HepG2 (cell line): Measurements from ENCODE around the gene CD4. TPM values are rescaled to one million over a fixed set of nuclear protein-coding genes. Genes with fewer than 3 reads are reported as not detected.

Experiments used
- ERF ChIP-seq: IDR thresholded peaks from 2 replicates; pipeline ENCODE4 v1.6.1; 2018; ENCODE audit warnings: missing biosample characterization, missing genetic modification reagents
- GATA4 ChIP-seq: sonication (generic); IDR thresholded peaks from 2 replicates; pipeline ENCODE4 v1.6.1; 2016; ENCODE audit warnings: antibody characterized with exemption, low read depth, borderline replicate concordance
- KAT7 ChIP-seq: IDR thresholded peaks from 2 replicates; pipeline ENCODE4 v1.6.1; 2018; ENCODE audit warnings: borderline replicate concordance, missing compliant biosample characterization
- MAF1 ChIP-seq: sonication (generic); formaldehyde crosslinking; IDR thresholded peaks from 2 replicates; pipeline ENCODE4 v1.5.0; 2020; ENCODE audit warnings: missing genetic modification reagents, borderline replicate concordance
- MIER3 ChIP-seq: IDR thresholded peaks from 2 replicates; pipeline ENCODE4 v1.6.1; 2016; ENCODE audit warnings: missing compliant biosample characterization, borderline replicate concordance
- NAIF1 ChIP-seq: sonication (generic); formaldehyde crosslinking; IDR thresholded peaks from 2 replicates; pipeline ENCODE4 v1.5.0; 2020; ENCODE audit warnings: mild to moderate bottlenecking, missing genetic modification reagents, borderline replicate concordance
- NONO ChIP-seq, 2 experiments: fragments of 450-650 bp in 1 of 2; sonication (generic) in 1 of 2; formaldehyde crosslinking in 1 of 2; IDR thresholded peaks in 1 of 2; conservative IDR thresholded peaks in 1 of 2; 2 replicates each; pipeline versions ENCODE4 v1.6.1 to v1.8.0; 2017 to 2022; ENCODE audit warnings: mild to moderate bottlenecking in 1 of 2, missing genetic modification reagents in 1 of 2, moderate library complexity in 1 of 2
- RBFOX2 ChIP-seq: fragments of 200-400 bp; formaldehyde crosslinking; IDR thresholded peaks from 2 replicates; pipeline ENCODE4 v1.6.1; 2017; ENCODE audit warnings: low read depth, mild to moderate bottlenecking, low read length
- TBX3 ChIP-seq: fragments of 450-650 bp; IDR thresholded peaks from 2 replicates; pipeline ENCODE4 v1.6.1; 2017; ENCODE audit warnings: antibody characterized with exemption, mild to moderate bottlenecking, inconsistent platforms, borderline replicate concordance
- TGIF2 ChIP-seq: IDR thresholded peaks from 2 replicates; pipeline ENCODE4 v1.6.1; 2016; ENCODE audit warnings: control low read depth, missing compliant biosample characterization
- ZC3H13 ChIP-seq: sonication (generic); formaldehyde crosslinking; IDR thresholded peaks from 2 replicates; pipeline ENCODE4 v1.8.1; 2023; ENCODE audit warnings: mild to moderate bottlenecking, missing genetic modification reagents, moderate library complexity
- ZNF180 ChIP-seq: sonication (generic); formaldehyde crosslinking; IDR thresholded peaks from 2 replicates; pipeline ENCODE4 v1.4.0; 2020; ENCODE audit warnings: low read depth, missing genetic modification reagents, borderline replicate concordance
- ZNF296 ChIP-seq: sonication (generic); formaldehyde crosslinking; conservative IDR thresholded peaks from 2 replicates; pipeline ENCODE4 v1.5.0; 2020; ENCODE audit warnings: mild to moderate bottlenecking, missing genetic modification reagents
- ZNF331 ChIP-seq: sonication (generic); formaldehyde crosslinking; IDR thresholded peaks from 2 replicates; pipeline ENCODE4 v1.4.0; 2020; ENCODE audit warnings: missing genetic modification reagents
- ZNF383 ChIP-seq: sonication (generic); formaldehyde crosslinking; IDR thresholded peaks from 2 replicates; pipeline ENCODE4 v1.4.0; 2020; ENCODE audit warnings: missing genetic modification reagents, mild to moderate bottlenecking, borderline replicate concordance
- polyA plus RNA-seq, 8 experiments: library from polyadenylated mRNA; depleted of rRNA in 3 of 8; stranded (reverse) in 7 of 8; unstranded in 1 of 8; fragments of >200 nt; fragmentation: Illumina TruSeq in 4 of 8; extraction: Trizol in 4 of 8; gene quantifications; 2 replicates each; pipeline versions ENCODE4 v1.2.1 to v1.2.3, GENCODE V29; 2011 to 2016; ENCODE audit warnings: low read depth in 4 of 8, missing spikeins in 1 of 8, mixed read lengths in 1 of 8; ENCODE audit not compliant: insufficient read depth in 1 of 8
- total RNA-seq, 5 experiments: library from RNA; depleted of rRNA; stranded (reverse); fragments of >200 nt; fragmentation: Illumina TruSeq; extraction: Trizol; gene quantifications; 2 replicates each; pipeline ENCODE4 v1.2.3, GENCODE V29; 2016; ENCODE audit warnings: low read depth in 1 of 5
- TF ChIP-seq, protein P1 (sequence below): IDR thresholded peaks from 2 replicates; pipeline ENCODE4 v1.6.1; 2016; ENCODE audit warnings: low read depth, control low read depth
- TF ChIP-seq, protein P2 (sequence below): sonication (generic); formaldehyde crosslinking; IDR thresholded peaks from 2 replicates; pipeline ENCODE4 v1.4.0; 2020; ENCODE audit warnings: missing genetic modification reagents
- TF ChIP-seq, protein P3 (sequence below): sonication (generic); formaldehyde crosslinking; IDR thresholded peaks from 2 replicates; pipeline ENCODE4 v1.5.0; 2020; ENCODE audit warnings: mild to moderate bottlenecking, missing genetic modification reagents
- TF ChIP-seq, protein P4 (sequence below): sonication (generic); formaldehyde crosslinking; IDR thresholded peaks from 2 replicates; pipeline ENCODE4 v1.4.0; 2020; ENCODE audit warnings: missing genetic modification reagents, borderline replicate concordance
- TF ChIP-seq, protein P5 (sequence below): sonication (generic); formaldehyde crosslinking; IDR thresholded peaks from 2 replicates; pipeline ENCODE4 v1.4.0; 2020; ENCODE audit warnings: mild to moderate bottlenecking, missing genetic modification reagents
- TF ChIP-seq, protein P6 (sequence below): IDR thresholded peaks from 2 replicates; pipeline ENCODE4 v1.6.1; 2016; ENCODE audit warnings: missing genetic modification reagents, missing compliant biosample characterization

The CD4 gene
- total and polyA plus RNA-seq, 2 of the 13 experiments (the other 11 are each of a cell fraction or from before 2014, with no cell fraction given) = 0.07 to 0.95 TPM

DNA sequence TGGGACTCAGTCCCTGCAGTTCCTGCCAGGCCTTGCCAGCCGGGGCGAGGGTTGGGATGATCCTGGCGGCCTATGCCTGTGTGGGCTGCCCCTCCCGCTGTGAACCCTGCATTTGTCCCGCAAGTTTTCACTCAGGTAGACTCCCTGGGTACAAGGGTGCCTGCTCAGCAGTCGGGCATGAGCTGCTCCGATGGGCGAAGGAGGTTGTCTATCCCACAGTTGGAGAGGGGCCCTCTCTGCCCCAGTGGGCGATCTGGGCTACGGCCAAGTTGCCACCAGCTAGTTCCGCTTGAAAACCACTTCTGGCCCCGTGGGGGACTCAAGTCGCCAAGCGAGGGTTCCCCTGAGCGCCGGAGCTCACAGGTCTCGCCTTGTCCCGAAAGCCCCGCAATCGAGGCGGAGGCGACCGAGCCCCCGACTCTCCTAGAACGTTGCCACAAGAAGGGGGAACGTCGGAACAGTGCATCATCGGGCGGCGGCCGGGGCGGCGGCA lies 77.6 kb downstream of the CD4 start (continued):
- no peak for TF ChIP-seq NAIF1
- TF ChIP-seq TGIF2 (CRISPR knock-in tag) = no peak
- TF ChIP-seq, protein P1, sequence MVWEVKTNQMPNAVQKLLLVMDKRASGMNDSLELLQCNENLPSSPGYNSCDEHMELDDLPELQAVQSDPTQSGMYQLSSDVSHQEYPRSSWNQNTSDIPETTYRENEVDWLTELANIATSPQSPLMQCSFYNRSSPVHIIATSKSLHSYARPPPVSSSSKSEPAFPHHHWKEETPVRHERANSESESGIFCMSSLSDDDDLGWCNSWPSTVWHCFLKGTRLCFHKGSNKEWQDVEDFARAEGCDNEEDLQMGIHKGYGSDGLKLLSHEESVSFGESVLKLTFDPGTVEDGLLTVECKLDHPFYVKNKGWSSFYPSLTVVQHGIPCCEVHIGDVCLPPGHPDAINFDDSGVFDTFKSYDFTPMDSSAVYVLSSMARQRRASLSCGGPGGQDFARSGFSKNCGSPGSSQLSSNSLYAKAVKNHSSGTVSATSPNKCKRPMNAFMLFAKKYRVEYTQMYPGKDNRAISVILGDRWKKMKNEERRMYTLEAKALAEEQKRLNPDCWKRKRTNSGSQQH (CRISPR knock-in tag) = no peak
- TF ChIP-seq, protein P2, sequence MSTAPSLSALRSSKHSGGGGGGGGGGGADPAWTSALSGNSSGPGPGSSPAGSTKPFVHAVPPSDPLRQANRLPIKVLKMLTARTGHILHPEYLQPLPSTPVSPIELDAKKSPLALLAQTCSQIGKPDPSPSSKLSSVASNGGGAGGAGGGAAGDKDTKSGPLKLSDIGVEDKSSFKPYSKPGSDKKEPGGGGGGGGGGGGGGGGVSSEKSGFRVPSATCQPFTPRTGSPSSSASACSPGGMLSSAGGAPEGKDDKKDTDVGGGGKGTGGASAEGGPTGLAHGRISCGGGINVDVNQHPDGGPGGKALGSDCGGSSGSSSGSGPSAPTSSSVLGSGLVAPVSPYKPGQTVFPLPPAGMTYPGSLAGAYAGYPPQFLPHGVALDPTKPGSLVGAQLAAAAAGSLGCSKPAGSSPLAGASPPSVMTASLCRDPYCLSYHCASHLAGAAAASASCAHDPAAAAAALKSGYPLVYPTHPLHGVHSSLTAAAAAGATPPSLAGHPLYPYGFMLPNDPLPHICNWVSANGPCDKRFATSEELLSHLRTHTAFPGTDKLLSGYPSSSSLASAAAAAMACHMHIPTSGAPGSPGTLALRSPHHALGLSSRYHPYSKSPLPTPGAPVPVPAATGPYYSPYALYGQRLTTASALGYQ = no peak
- no peak for TF ChIP-seq KAT7 (CRISPR knock-in tag)
- TF ChIP-seq, protein P3, sequence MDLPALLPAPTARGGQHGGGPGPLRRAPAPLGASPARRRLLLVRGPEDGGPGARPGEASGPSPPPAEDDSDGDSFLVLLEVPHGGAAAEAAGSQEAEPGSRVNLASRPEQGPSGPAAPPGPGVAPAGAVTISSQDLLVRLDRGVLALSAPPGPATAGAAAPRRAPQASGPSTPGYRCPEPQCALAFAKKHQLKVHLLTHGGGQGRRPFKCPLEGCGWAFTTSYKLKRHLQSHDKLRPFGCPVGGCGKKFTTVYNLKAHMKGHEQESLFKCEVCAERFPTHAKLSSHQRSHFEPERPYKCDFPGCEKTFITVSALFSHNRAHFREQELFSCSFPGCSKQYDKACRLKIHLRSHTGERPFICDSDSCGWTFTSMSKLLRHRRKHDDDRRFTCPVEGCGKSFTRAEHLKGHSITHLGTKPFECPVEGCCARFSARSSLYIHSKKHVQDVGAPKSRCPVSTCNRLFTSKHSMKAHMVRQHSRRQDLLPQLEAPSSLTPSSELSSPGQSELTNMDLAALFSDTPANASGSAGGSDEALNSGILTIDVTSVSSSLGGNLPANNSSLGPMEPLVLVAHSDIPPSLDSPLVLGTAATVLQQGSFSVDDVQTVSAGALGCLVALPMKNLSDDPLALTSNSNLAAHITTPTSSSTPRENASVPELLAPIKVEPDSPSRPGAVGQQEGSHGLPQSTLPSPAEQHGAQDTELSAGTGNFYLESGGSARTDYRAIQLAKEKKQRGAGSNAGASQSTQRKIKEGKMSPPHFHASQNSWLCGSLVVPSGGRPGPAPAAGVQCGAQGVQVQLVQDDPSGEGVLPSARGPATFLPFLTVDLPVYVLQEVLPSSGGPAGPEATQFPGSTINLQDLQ (CRISPR knock-in tag) = no peak
- no peak for TF ChIP-seq ZNF180 (CRISPR knock-in tag)
- no peak for TF ChIP-seq ZC3H13 (CRISPR knock-in tag)
- no peak for TF ChIP-seq ZNF296 (CRISPR knock-in tag)
- TF ChIP-seq NONO (IDR thresholded peaks at IDR 0.05) = no peak
- TF ChIP-seq NONO (CRISPR knock-in tag; conservative IDR thresholded peaks at IDR 0.05) = no peak
- TF ChIP-seq RBFOX2 = no peak
- no peak for TF ChIP-seq ZNF331 (CRISPR knock-in tag)
- no peak for TF ChIP-seq ERF (CRISPR knock-in tag)
- TF ChIP-seq, protein P4, sequence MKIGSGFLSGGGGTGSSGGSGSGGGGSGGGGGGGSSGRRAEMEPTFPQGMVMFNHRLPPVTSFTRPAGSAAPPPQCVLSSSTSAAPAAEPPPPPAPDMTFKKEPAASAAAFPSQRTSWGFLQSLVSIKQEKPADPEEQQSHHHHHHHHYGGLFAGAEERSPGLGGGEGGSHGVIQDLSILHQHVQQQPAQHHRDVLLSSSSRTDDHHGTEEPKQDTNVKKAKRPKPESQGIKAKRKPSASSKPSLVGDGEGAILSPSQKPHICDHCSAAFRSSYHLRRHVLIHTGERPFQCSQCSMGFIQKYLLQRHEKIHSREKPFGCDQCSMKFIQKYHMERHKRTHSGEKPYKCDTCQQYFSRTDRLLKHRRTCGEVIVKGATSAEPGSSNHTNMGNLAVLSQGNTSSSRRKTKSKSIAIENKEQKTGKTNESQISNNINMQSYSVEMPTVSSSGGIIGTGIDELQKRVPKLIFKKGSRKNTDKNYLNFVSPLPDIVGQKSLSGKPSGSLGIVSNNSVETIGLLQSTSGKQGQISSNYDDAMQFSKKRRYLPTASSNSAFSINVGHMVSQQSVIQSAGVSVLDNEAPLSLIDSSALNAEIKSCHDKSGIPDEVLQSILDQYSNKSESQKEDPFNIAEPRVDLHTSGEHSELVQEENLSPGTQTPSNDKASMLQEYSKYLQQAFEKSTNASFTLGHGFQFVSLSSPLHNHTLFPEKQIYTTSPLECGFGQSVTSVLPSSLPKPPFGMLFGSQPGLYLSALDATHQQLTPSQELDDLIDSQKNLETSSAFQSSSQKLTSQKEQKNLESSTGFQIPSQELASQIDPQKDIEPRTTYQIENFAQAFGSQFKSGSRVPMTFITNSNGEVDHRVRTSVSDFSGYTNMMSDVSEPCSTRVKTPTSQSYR (CRISPR knock-in tag) = no peak
- TF ChIP-seq, protein P5, sequence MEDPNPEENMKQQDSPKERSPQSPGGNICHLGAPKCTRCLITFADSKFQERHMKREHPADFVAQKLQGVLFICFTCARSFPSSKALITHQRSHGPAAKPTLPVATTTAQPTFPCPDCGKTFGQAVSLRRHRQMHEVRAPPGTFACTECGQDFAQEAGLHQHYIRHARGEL = no peak
- TF ChIP-seq GATA4 = no peak
- TF ChIP-seq MAF1 (CRISPR knock-in tag) = no peak
- no peak for TF ChIP-seq ZNF383
- TF ChIP-seq, protein P6, sequence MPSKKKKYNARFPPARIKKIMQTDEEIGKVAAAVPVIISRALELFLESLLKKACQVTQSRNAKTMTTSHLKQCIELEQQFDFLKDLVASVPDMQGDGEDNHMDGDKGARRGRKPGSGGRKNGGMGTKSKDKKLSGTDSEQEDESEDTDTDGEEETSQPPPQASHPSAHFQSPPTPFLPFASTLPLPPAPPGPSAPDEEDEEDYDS (CRISPR knock-in tag) = no peak
- no peak for TF ChIP-seq MIER3 (CRISPR knock-in tag)
- no peak for TF ChIP-seq TBX3
